Upper lobe of left lung (tissue), 4 donors: ENCODE measurements around the gene NINJ2.

ENCODE experiments used
- POLR2A ChIP-seq, 4 donors: fragments of 450-650 bp; IDR thresholded peaks; one replicate each; pipeline ENCODE4 v1.5.1; 2016 to 2017; ENCODE audit warnings: antibody characterized with exemption in 4 of 4, mild to moderate bottlenecking in 2 of 4
- TF ChIP-seq, protein P1 (sequence below), 6 experiments: fragments of 450-650 bp in 4 of 6; fragments of 200-600 bp in 2 of 6; sonication (generic) in 2 of 6; IDR thresholded peaks; one replicate each; pipeline ENCODE4 v1.5.1; 2016 to 2019; ENCODE audit warnings: antibody characterized with exemption in 6 of 6

DNA sequence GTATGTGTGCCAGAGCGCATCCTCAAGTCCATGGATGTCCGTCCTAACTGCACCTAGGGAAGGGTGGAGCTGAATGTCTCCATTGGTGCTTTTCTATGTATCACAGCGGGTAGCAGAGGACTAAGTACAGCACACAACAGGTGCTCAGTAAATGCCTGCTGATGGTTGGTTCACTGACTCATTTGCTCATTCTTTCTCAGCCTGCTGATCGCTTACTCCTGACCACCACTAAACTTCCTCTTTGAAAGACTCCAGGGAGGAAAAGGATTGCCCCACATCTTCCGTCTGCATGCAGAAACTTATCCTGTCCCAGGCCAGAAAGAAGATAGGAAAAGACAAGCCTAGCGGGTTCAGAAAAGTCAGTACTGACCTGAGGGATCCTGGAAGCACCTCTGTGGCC is 137.2 kb downstream of the NINJ2 start:
- TF ChIP-seq, protein P1, sequence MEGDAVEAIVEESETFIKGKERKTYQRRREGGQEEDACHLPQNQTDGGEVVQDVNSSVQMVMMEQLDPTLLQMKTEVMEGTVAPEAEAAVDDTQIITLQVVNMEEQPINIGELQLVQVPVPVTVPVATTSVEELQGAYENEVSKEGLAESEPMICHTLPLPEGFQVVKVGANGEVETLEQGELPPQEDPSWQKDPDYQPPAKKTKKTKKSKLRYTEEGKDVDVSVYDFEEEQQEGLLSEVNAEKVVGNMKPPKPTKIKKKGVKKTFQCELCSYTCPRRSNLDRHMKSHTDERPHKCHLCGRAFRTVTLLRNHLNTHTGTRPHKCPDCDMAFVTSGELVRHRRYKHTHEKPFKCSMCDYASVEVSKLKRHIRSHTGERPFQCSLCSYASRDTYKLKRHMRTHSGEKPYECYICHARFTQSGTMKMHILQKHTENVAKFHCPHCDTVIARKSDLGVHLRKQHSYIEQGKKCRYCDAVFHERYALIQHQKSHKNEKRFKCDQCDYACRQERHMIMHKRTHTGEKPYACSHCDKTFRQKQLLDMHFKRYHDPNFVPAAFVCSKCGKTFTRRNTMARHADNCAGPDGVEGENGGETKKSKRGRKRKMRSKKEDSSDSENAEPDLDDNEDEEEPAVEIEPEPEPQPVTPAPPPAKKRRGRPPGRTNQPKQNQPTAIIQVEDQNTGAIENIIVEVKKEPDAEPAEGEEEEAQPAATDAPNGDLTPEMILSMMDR (IDR thresholded peaks at IDR 0.05) = no peak
- TF ChIP-seq POLR2A (IDR thresholded peaks at IDR 0.05) = no peak
